ENCODE measurements around the gene MRPL33.

Gene MRPL33

GRCh38 chr2:27802547-27802946 lies 31.0 kb downstream of the MRPL33 start:
- H3K4me3 ChIP-seq (ENCODE audit: low read length) = no peak overlapping the region
- no peak for TF ChIP-seq ZNF274 (IDR thresholded peaks at IDR 0.05; ENCODE audit: low read depth, low read length)

- TF ChIP-seq ZNF274 (IDR thresholded peaks at IDR 0.05; ENCODE audit: low read depth, low read length) = no peak
- H3K4me3 ChIP-seq (ENCODE audit: low read length) = no peak overlapping the region
Observed at GRCh38 chr2:27803046-27803445, 31.5 kb downstream of the MRPL33 start.

GRCh38 chr2:27804146-27804545 lies 32.6 kb downstream of the MRPL33 start:
- no peak overlapping the region for H3K4me3 ChIP-seq (ENCODE audit: low read length)
- TF ChIP-seq ZNF274 (IDR thresholded peaks at IDR 0.05; ENCODE audit: low read depth, low read length) = no peak

- no peak for TF ChIP-seq ZNF274 (IDR thresholded peaks at IDR 0.05; ENCODE audit: low read depth, low read length)
- no peak overlapping the region for H3K4me3 ChIP-seq (ENCODE audit: low read length)
Observed at GRCh38 chr2:27805180-27805579, 33.7 kb downstream of the MRPL33 start.

GRCh38 chr2:27806311-27807059 lies 35.0 kb downstream of the MRPL33 start:
- no peak overlapping the region for H3K4me3 ChIP-seq (ENCODE audit: low read length)
- no peak for TF ChIP-seq ZNF274 (IDR thresholded peaks at IDR 0.05; ENCODE audit: low read depth, low read length)

- no peak for TF ChIP-seq ZNF274 (IDR thresholded peaks at IDR 0.05; ENCODE audit: low read depth, low read length)
- H3K4me3 ChIP-seq (ENCODE audit: low read length) = no peak overlapping the region
Observed at GRCh38 chr2:27807476-27807875, 36.0 kb downstream of the MRPL33 start.

GRCh38 chr2:27808418-27808817 lies 36.9 kb downstream of the MRPL33 start:
- TF ChIP-seq ZNF274 (IDR thresholded peaks at IDR 0.05; ENCODE audit: low read depth, low read length) = no peak
- H3K4me3 ChIP-seq (ENCODE audit: low read length) = no peak overlapping the region

- H3K4me3 ChIP-seq (ENCODE audit: low read length) = no peak overlapping the region
- no peak for TF ChIP-seq ZNF274 (IDR thresholded peaks at IDR 0.05; ENCODE audit: low read depth, low read length)
Observed at GRCh38 chr2:27808984-27809383, 37.5 kb downstream of the MRPL33 start.

- no peak overlapping the region for H3K4me3 ChIP-seq (ENCODE audit: low read length)
- no peak for TF ChIP-seq ZNF274 (IDR thresholded peaks at IDR 0.05; ENCODE audit: low read depth, low read length)
Observed at GRCh38 chr2:27809761-27810241, 38.3 kb downstream of the MRPL33 start.

GRCh38 chr2:27810455-27810854 lies 38.9 kb downstream of the MRPL33 start:
- no peak for TF ChIP-seq ZNF274 (IDR thresholded peaks at IDR 0.05; ENCODE audit: low read depth, low read length)
- no peak overlapping the region for H3K4me3 ChIP-seq (ENCODE audit: low read length)

- no peak overlapping the region for H3K4me3 ChIP-seq (ENCODE audit: low read length)
- TF ChIP-seq ZNF274 (IDR thresholded peaks at IDR 0.05; ENCODE audit: low read depth, low read length) = no peak
Observed at GRCh38 chr2:27811768-27812167, 40.2 kb downstream of the MRPL33 start.

- no peak for TF ChIP-seq ZNF274 (IDR thresholded peaks at IDR 0.05; ENCODE audit: low read depth, low read length)
- H3K4me3 ChIP-seq (ENCODE audit: low read length) = no peak overlapping the region
Observed at GRCh38 chr2:27814758-27815157, 43.2 kb downstream of the MRPL33 start.

- no peak overlapping the region for H3K4me3 ChIP-seq (ENCODE audit: low read length)
- TF ChIP-seq ZNF274 (IDR thresholded peaks at IDR 0.05; ENCODE audit: low read depth, low read length) = no peak
Observed at GRCh38 chr2:27815860-27816438, 44.4 kb downstream of the MRPL33 start.

- no peak for TF ChIP-seq ZNF274 (IDR thresholded peaks at IDR 0.05; ENCODE audit: low read depth, low read length)
- H3K4me3 ChIP-seq (ENCODE audit: low read length) = no peak overlapping the region
Observed at GRCh38 chr2:27822049-27822448, 50.5 kb downstream of the MRPL33 start.

GRCh38 chr2:27823135-27823534 lies 51.6 kb downstream of the MRPL33 start:
- no peak for TF ChIP-seq ZNF274 (IDR thresholded peaks at IDR 0.05; ENCODE audit: low read depth, low read length)
- no peak overlapping the region for H3K4me3 ChIP-seq (ENCODE audit: low read length)

Data from GM08714 (cell line).